ENCODE data around the gene PCDH15. TPM values are rescaled to one million over a fixed set of nuclear protein-coding genes. Genes with fewer than 3 reads are reported as not detected.

Gene PCDH15
- not detected for total RNA-seq

DNA sequence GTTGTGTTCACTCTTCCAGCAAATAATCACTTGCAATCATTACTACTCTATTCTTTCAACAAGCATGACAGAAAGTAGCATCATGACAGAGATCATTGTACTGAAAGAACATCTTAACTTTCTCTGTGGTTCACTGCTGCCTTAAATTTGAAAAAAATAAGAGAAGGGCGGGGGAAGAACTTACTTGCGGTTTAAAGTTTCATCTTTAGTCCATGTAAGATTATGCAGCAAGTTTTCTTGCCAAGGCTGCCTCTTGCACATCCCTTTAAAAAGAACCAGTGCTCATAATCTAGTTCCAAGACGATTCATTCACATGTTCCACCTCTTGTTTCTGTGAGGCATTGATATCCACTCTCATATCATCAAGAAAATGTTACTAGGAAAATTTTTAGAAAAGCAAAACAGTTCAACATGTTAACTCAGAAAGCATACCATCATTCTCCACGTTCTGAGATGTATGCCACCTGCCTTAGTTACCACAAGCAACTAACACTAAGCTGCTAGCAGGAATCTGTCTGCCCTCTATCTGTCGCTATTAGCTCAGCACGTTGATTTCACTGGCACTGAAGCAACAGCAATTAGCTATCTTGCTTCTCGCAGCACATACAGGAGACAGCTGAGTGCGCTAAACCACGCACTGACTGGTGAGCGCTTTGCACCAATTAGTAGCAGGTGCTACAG lies at the start of gene PCDH15:
PCDH15 (minus strand) TSS at position 491 of the 681 bp plus-strand sequence. CDS start 136,969 bp downstream, outside the sequence.
- H3K4me1 ChIP-seq, result no peaks in the 10 kb centered on the region
- DNase-seq, result no peak
- TF ChIP-seq POLR2A (IDR thresholded peaks at IDR 0.05), result no peak
- no peak for TF ChIP-seq CTCF (IDR thresholded peaks at IDR 0.05)
- H3K27me3 ChIP-seq, result no peaks in the 10 kb centered on the region
- no peaks in the 10 kb centered on the region for H3K9me3 ChIP-seq
- H3K36me3 ChIP-seq, result no peaks in the 10 kb centered on the region
- no peak within 1 kb of the TSS for H3K4me3 ChIP-seq
- no peak within 1 kb of the TSS for H3K27ac ChIP-seq

DNA sequence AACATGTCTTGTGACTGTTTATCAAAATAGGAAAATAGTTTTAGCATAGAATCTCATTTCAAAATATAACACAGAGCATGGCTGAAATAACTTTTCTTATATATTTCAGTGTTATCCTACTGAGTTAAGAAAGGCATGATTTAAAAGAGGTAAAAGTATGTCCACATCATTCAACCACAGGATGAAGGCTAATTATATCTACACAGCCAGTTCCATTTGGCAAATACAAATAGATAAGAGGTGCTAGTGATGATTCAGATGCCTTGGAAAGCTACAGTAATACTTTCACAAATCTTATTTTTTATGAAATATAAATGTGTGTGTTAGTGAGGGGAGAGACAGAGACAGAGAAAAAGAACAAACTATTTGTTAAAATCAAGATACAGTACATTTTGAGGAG lies 42.9 kb upstream of the PCDH15 start:
- no peaks in the 10 kb centered on the region for H3K9me3 ChIP-seq
- DNase-seq, result no peak

GRCh38 chr10:54843085-54843646 lies 42.1 kb upstream of the PCDH15 start:
- Histone ChIP-seq H3K27ac (no peak overlapping the region), H3K36me3 (no peaks in the 10 kb centered on the region), H3K27me3 (no peaks in the 10 kb centered on the region), H3K4me1 (no peaks in the 10 kb centered on the region), H3K4me3 (no peak overlapping the region), H3K9me3 (no peaks in the 10 kb centered on the region)
- TF ChIP-seq CTCF (IDR thresholded peaks at IDR 0.05) (no peak), POLR2A (IDR thresholded peaks at IDR 0.05) (no peak)
- no peak for DNase-seq

More for the DNA sequence above, 42.9 kb upstream of the PCDH15 start:
- H3K27me3 ChIP-seq, result no peaks in the 10 kb centered on the region
- no peak overlapping the region for H3K4me3 ChIP-seq
- H3K4me1 ChIP-seq, result no peaks in the 10 kb centered on the region
- TF ChIP-seq POLR2A (IDR thresholded peaks at IDR 0.05) (no peak), CTCF (IDR thresholded peaks at IDR 0.05) (no peak)
- H3K27ac ChIP-seq, result no peak overlapping the region
- no peaks in the 10 kb centered on the region for H3K36me3 ChIP-seq

GRCh38 chr10:54837479-54837878 lies 36.4 kb upstream of the PCDH15 start:
- Histone ChIP-seq H3K27ac (no peak overlapping the region), H3K36me3 (no peaks in the 10 kb centered on the region), H3K4me3 (no peak overlapping the region), H3K27me3 (no peaks in the 10 kb centered on the region), H3K4me1 (no peaks in the 10 kb centered on the region), H3K9me3 (no peaks in the 10 kb centered on the region)
- TF ChIP-seq POLR2A (IDR thresholded peaks at IDR 0.05) (no peak), CTCF (IDR thresholded peaks at IDR 0.05) (no peak)
- DNase-seq, result no peak

DNA sequence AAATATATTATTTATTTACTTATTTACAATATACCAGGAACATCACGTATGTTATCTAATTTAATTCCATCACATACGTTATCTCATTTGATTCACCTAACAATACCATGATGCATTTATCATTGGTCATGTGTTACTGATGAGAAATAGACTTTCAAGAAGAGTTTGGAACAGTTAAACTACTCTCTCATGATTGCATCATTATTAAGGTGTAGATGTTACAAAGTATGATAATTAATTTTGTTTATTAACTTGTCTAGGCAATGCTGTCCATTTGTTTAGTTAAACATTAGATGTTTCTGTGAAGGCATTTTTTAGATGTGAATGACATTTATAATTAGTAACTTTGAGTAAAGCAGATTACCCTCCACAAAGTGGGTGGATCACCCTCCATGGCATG lies 32.0 kb upstream of the PCDH15 start:
- no peak for DNase-seq
- H3K9me3 ChIP-seq, result no peaks in the 10 kb centered on the region
- no peaks in the 10 kb centered on the region for H3K36me3 ChIP-seq
- H3K27ac ChIP-seq, result no peak overlapping the region
- H3K4me1 ChIP-seq, result no peaks in the 10 kb centered on the region
- H3K27me3 ChIP-seq, result no peaks in the 10 kb centered on the region
- no peak overlapping the region for H3K4me3 ChIP-seq
- no peak for TF ChIP-seq CTCF (IDR thresholded peaks at IDR 0.05)
- no peak for TF ChIP-seq POLR2A (IDR thresholded peaks at IDR 0.05)
